Lower leg skin (tissue), 3 donors: ENCODE measurements around the gene CDH23.

ENCODE experiments used
- CTCF ChIP-seq, 3 donors: fragments of 450-650 bp; IDR thresholded peaks; one replicate each; pipeline ENCODE4 v1.5.1; 2016; ENCODE audit warnings: antibody characterized with exemption in 3 of 3, mild to moderate bottlenecking in 3 of 3, moderate library complexity in 2 of 3
- POLR2A ChIP-seq, 2 donors: fragments of 450-650 bp; IDR thresholded peaks; one replicate each; pipeline ENCODE4 v1.6.1; 2016 to 2017; ENCODE audit warnings: antibody characterized with exemption in 2 of 2, mild to moderate bottlenecking in 1 of 2, moderate library complexity in 1 of 2

- TF ChIP-seq CTCF (IDR thresholded peaks at IDR 0.05) (no peak), POLR2A (IDR thresholded peaks at IDR 0.05) (no peak)
These were observed 299.1 kb downstream of the CDH23 start for GRCh38 chr10:71695502-71696476.
